ENCODE measurements around the gene RAD51B.

DNA sequence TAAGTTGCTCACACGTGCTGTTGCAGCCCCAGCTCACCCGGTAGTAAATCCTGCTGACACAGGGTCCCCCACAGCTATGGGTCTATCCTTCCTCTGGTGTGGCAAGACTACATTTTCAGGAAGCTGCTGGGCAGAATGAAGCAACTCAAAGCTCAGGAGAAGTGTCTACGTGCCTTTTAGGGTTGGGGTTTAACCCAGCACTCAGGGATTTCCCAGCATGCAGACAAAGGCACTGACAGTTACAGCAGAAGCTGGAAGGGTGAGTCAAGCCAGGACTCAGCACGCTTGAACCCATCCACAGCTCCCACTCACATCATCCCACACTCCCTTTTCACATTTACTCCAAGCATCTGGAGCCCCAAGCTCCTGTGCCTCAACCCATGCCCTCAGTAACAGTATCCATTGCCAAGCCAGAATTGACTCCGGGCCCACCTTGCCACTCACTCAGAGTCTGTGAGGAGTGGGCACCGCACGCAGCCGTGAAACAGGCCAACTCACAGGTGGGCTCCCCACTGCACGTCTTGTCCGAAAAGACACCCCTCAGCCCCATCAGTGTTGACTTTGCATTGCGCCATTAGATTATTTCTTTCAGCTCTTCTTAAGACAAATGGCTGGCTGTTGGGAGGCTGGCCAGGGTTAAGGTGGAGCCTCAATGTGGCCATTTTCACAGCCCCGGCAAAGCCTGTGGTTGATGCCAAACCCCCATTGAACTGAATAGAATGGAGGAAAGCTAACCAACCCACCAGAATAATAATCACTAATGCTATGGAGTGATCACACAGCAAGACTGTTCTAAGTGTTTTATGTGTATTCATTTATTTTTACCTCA is 913.7 kb downstream of the RAD51B start:
- TF ChIP-seq, protein P1, sequence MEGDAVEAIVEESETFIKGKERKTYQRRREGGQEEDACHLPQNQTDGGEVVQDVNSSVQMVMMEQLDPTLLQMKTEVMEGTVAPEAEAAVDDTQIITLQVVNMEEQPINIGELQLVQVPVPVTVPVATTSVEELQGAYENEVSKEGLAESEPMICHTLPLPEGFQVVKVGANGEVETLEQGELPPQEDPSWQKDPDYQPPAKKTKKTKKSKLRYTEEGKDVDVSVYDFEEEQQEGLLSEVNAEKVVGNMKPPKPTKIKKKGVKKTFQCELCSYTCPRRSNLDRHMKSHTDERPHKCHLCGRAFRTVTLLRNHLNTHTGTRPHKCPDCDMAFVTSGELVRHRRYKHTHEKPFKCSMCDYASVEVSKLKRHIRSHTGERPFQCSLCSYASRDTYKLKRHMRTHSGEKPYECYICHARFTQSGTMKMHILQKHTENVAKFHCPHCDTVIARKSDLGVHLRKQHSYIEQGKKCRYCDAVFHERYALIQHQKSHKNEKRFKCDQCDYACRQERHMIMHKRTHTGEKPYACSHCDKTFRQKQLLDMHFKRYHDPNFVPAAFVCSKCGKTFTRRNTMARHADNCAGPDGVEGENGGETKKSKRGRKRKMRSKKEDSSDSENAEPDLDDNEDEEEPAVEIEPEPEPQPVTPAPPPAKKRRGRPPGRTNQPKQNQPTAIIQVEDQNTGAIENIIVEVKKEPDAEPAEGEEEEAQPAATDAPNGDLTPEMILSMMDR (IDR thresholded peaks at IDR 0.05): no peak
- TF ChIP-seq POLR2A (IDR thresholded peaks at IDR 0.05): no peak

Measured in tibial nerve (tissue), 3 donors.